ENCODE data around the gene CDC37L1. TPM values are rescaled to one million over a fixed set of nuclear protein-coding genes. Genes with fewer than 3 reads are reported as not detected.

Gene CDC37L1
- total and polyA plus RNA-seq, 2 of the 8 experiments (the other 6 are each of a cell fraction or from before 2014, with no cell fraction given), result 4.6 to 23.8 TPM

- ChIA-PET CTCF (ENCODE audit: partially characterized antibody) (interaction anchor here (0.6 to 1.3 kb wide), 5 partner anchors 17 to 714 kb away, joined by 3 to 4 read pairs (median 3); no protein-coding TSS in a partner anchor), POLR2A (ENCODE audit: partially characterized antibody) (interaction anchor here (0.5 to 0.8 kb wide), 4 partner anchors 11 to 1658 kb away, joined by 3 to 4 read pairs (median 3); no protein-coding TSS in a partner anchor)
- Histone ChIP-seq H3K14ac (ENCODE audit: insufficient read length) (no peak overlapping the region), H3K79me1 (ENCODE audit: low read depth, low read length) (no peaks in the 10 kb centered on the region), H3K36me3 (ENCODE audit: control insufficient read depth in 2 of 4, insufficient read depth in 4 of 4, low read length in 3 of 4) (peaks cover 5 to 33% (median 18%) of the 10 kb centered on the region in 4 experiments), H3K27me3 (replicated peaks in 1 of 4; ENCODE audit: control insufficient read depth in 3 of 4, extremely low read depth in 1 of 4, insufficient read depth in 3 of 4, low read length in 3 of 4) (no peaks in the 10 kb centered on the region), H3K4ac (replicated peaks; ENCODE audit: insufficient read length, low read depth, low read length) (no peak overlapping the region), H4K20me1 (replicated peaks in 1 of 2; ENCODE audit: control insufficient read depth in 1 of 2, insufficient read depth in 2 of 2, low read length in 2 of 2) (no peaks in the 10 kb centered on the region), H4K8ac (ENCODE audit: extremely low read depth, insufficient read depth, low read length) (no peak overlapping the region), H3K56ac (replicated peaks; ENCODE audit: insufficient read length, low read depth, low read length) (no peak overlapping the region), H3K4me1 (replicated peaks in 1 of 4; ENCODE audit: control insufficient read depth in 3 of 4, insufficient read depth in 4 of 4, low read length in 3 of 4) (no peaks in the 10 kb centered on the region), H3K18ac (ENCODE audit: extremely low read depth, low read length) (no peak overlapping the region), H3K23ac (ENCODE audit: insufficient read length) (no peak overlapping the region), H3K23me2 (ENCODE audit: low read depth, low read length) (peaks cover 5% of the 10 kb centered on the region; the same call in 1 of the 2 replicates), H2BK15ac (ENCODE audit: low read length) (no peak overlapping the region), H3K9ac (replicated peaks in 1 of 4; ENCODE audit: extremely low read depth in 1 of 4, low read depth in 3 of 4, low read length in 3 of 4) (no peak overlapping the region), H3K27ac (ENCODE audit: low read depth, low read length) (no peak overlapping the region), H3K79me2 (ENCODE audit: control insufficient read depth in 1 of 2, insufficient read depth in 2 of 2, low read length in 2 of 2) (no peaks in the 10 kb centered on the region), H2BK5ac (ENCODE audit: low read depth, low read length) (no peak overlapping the region), H2AFZ (ENCODE audit: low read length) (no peak overlapping the region), H4K5ac (ENCODE audit: insufficient read length, low read depth, low read length) (no peak overlapping the region), H3K4me3 (ENCODE audit: extremely low read depth in 1 of 4, insufficient read depth in 2 of 4, low read depth in 3 of 4, low read length in 4 of 4) (no peak overlapping the region), H3K9me3 (ENCODE audit: insufficient read depth in 2 of 2, low read depth in 1 of 2, low read length in 1 of 2) (no peaks in the 10 kb centered on the region), H4K91ac (replicated peaks; ENCODE audit: insufficient read length, low read length) (no peak overlapping the region), H2BK20ac (ENCODE audit: low read length) (no peak overlapping the region), H2BK12ac (ENCODE audit: low read depth, low read length) (no peak overlapping the region), H3K4me2 (ENCODE audit: insufficient read depth in 1 of 2, low read depth in 2 of 2, low read length in 2 of 2) (no peak overlapping the region), H2AK5ac (ENCODE audit: low read depth, low read length) (no peak overlapping the region), H2BK120ac (replicated peaks; ENCODE audit: low read depth, low read length) (no peak overlapping the region)
- 83% methylated on average over 1 of the region's 1 CpG; no CpG with 5 or more reads in 1 of the 2 experiments for WGBS, 2 experiments (ENCODE audit: extremely low coverage in 1 of 2, insufficient coverage in 1 of 2, insufficient read length in 1 of 2, insufficient replicate concordance in 2 of 2, low coverage in 1 of 2, low lambda C conversion rate in 2 of 2, missing lambda C conversion rate in 1 of 2)
- DNase-seq (ENCODE audit: low read depth in 1 of 2, low spot score in 2 of 2) (no peak), FAIRE-seq (no peak)
- TF ChIP-seq SAP30 (IDR thresholded peaks at IDR 0.05; ENCODE audit: insufficient read depth, insufficient replicate concordance, low read length) (no peak), MAFK (IDR thresholded peaks at IDR 0.05; ENCODE audit: low read depth, low read length) (no peak), TEAD4 (IDR thresholded peaks at IDR 0.05; ENCODE audit: low read depth, low read length) (no peak), KDM4A (IDR thresholded peaks at IDR 0.05; ENCODE audit: low read depth, low read length, severe bottlenecking) (no peak), CHD2 (IDR thresholded peaks at IDR 0.05; ENCODE audit: low read length) (no peak), RNF2 (IDR thresholded peaks at IDR 0.05; ENCODE audit: borderline replicate concordance, low read depth, low read length, missing control alignments, poor library complexity, severe bottlenecking) (no peak), TAF7 (optimal IDR thresholded peaks at IDR 0.05; ENCODE audit: borderline replicate concordance, low read depth, low read length) (no peak), EGR1 (IDR thresholded peaks at IDR 0.05; ENCODE audit: borderline replicate concordance, low read depth, low read length) (no peak), HDAC2 (IDR thresholded peaks at IDR 0.05; ENCODE audit: borderline replicate concordance in 1 of 2, low read depth in 2 of 2, low read length in 2 of 2) (no peak)
- TF ChIP-seq, protein P1, sequence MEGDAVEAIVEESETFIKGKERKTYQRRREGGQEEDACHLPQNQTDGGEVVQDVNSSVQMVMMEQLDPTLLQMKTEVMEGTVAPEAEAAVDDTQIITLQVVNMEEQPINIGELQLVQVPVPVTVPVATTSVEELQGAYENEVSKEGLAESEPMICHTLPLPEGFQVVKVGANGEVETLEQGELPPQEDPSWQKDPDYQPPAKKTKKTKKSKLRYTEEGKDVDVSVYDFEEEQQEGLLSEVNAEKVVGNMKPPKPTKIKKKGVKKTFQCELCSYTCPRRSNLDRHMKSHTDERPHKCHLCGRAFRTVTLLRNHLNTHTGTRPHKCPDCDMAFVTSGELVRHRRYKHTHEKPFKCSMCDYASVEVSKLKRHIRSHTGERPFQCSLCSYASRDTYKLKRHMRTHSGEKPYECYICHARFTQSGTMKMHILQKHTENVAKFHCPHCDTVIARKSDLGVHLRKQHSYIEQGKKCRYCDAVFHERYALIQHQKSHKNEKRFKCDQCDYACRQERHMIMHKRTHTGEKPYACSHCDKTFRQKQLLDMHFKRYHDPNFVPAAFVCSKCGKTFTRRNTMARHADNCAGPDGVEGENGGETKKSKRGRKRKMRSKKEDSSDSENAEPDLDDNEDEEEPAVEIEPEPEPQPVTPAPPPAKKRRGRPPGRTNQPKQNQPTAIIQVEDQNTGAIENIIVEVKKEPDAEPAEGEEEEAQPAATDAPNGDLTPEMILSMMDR (IDR thresholded peaks at IDR 0.05; ENCODE audit: control extremely low read depth in 1 of 3, insufficient read depth in 1 of 3, low read depth in 1 of 3, low read length in 3 of 3), result no peak
Measured at GRCh38 chr9:4716163-4716562, 36.8 kb downstream of the CDC37L1 start.
